ENCODE results near the gene MALRD1.
"Not testable (repeated sequence)": the region's sequence is repeated elsewhere in the genome, so short reads cannot be mapped to it uniquely, and the experiment has no call there.

MALRD1 gene

DNA sequence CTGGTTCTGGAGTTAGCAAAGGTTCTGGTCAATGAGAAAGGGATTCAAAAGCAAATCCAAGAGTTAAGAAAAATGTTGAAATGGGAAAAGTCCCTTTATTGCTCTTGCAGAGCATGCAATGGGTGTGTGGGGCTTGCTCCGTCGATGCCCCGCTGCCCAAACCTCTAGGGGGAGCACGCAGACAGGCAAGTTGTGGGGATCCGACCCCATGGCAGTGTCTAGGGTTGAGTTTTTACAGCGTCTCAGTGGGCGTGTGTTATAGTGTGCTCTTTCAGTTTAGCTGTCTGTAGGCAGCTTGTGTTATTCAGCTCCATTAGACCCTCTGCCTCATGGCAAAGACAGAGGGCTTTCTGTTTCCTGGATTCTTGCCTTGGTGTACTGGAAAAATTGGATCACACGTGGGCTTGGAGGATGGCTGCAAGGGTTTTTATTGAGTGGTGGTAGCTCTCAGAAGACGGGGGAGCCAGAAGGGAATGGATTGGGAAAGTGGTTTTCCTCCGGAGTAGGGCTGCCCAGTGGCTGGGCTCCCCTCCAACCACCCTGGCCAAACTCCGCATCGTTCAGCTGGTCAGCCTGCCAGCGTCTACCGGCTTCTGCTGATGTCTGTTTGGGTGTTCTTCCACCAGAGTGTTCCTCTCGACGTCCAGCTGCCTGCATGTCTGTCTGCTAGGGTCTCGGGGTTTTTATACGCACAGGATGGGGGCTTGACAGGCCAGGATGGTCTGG lies 665.4 kb downstream of the MALRD1 start:
- no peak for DNase-seq (ENCODE audit: low spot score)

DNA sequence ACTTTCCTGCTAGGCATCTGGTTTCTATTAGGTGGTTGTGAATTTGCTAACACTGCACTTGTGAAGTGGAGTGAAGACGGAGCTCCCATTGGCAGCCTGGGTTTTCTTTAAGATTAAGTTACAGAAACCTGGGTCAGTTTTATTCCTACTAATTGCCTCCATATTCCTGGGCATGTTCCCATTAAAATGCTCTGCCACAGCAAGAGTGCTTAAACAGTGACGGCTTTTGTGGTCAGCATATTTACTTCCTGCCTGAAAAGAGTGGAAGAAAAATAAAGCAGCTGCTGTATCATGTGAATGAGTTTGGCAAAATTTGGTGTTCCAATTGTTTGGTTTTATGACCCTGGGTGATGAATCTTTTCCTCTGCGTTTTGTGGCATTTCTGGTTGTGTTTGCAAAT lies 670.7 kb downstream of the MALRD1 start:
- no peak for DNase-seq (ENCODE audit: low spot score)

DNA sequence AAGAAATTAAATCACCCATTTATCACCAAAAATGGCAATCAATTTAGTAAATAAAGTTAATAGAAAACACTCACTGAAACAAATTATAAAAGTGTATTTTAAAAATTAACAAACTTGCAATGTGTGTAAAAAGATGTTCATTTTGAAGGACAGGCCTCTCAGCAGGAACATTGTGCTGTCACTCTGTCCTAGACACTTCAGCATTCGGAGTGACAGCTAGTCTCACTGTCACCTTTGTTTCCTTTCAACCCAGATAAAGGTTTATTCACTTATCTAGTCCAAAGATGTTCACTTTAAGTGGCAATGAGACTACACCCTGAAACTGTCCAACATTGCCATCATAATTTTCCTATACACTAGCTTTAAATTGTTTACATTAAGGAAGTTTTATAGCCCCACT lies 675.7 kb downstream of the MALRD1 start:
- no peak for DNase-seq (ENCODE audit: low spot score)

DNA sequence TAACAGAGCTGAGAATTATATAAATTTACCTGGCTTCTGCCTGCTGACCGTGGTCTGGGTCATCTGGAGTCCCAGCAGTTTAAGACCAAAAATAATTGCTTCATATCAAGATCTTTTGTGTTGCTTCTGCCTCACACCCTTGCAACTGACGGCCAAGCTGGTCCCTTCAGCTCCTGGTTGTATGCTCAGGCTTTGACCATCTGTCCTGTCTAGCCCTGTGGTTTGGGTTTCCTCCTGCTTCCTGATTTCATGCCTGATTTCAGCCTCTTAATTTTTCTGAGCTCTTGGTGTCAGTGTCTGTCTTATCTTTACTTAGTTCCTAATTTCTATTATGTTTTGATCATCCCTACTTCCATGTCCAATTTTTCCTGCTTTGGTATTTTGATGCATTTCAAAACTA lies 679.8 kb downstream of the MALRD1 start:
- no peak for DNase-seq (ENCODE audit: low spot score)

DNA sequence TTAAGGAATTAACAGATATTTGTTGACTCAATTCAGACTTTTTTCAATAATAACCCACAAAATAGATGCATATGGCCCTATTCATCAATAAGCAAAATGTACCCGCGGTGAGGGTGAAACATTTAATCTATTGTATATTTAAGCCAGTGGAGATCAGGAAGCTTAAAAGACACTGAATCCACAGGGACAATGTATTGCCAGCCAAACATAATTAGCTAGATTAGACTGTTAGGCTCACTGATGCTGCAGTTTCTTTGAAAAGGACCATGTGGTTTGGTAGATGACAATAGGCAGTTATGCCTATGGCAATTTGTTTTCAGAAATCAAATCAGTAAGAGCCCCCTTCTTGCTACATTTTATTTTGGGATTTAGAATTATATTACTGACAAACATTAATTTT lies 680.4 kb downstream of the MALRD1 start:
- no peak for DNase-seq (ENCODE audit: low spot score)

DNA sequence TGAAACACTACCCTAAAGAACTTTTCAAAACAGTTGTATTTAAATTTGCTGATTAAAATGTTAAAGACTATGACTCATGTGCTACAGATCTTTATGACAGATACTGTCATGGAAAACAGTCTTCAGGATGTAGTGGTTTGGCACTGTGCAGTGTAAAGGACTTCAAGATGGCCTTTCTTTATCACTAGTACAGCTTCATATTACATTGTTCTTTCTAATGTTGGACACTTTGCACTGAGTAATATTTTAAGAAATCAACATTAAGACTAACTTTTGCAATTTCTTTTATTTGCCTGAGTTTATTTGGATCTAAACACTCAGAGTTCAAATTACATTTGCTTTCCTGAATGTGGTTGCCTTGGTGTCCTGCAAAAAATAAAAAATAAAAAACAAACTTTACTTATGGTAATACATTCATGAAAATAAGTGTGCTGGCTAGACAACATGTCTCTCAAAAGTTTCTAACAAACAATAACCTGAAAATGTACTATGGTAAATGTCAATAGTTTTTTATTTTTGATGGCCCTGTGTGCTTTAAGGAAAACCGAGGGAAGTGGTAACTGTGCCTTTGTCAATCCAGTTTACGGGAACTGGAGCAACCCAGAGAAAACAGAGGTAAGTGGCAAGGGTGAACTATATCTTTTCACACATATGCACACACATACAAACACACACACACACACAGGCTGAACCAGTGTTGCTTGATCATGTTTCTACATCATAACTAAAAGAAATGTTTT lies 681.7 kb downstream of the MALRD1 start:
- no peak for DNase-seq (ENCODE audit: low spot score)

DNA sequence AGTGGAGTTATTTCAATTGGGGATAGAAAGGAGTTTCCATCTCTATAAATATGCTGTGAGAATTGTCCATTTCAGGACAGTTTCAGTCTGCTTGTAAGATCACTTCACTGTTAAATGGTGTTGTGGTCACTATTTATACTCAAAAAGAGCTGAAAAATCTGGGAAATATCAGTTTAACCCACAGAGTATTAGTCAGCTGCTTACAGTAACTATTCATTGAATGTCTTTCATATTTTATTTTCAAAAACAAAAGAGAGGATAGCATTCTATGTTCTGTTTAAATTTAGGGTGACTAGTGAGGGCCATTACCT lies 682.3 kb downstream of the MALRD1 start:
- DNase-seq (ENCODE audit: low spot score) = no peak

DNA sequence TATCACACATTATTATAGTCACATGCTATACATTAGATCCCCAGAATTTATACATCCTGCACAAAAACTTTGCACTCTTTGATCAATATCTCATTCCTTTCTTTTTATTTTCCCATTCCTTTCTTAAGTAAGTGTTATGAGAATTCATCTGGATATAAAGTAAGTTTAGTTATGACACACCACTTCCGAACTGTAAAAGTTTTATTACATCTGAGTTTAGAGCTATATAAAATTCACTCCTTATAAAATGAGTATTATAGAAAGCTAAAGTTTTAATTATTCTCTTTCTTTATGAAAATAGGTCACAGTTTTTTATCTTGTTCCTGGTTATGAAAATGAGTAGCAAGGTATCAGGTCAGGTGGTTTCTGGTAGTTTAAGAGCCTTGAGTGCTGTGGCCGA lies 683.0 kb downstream of the MALRD1 start:
- no peak for DNase-seq (ENCODE audit: low spot score)

DNA sequence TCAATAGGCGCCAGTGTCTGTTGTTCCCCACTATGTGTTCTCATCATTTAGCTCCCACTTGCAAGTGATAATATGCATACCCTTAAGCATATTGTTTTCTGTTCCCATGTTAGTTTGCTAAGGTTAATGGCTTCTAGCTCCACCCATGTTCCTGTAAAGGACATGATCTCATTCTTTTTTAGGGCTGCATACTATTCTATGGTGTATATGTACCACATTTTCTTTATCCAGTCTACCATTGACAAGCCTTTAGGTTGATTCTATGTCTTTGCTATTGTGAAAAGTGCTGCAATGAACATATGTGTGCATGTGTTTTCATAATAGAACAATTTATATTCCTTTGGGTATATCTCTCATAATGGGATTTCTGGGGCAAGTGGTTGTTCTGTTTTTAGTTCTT lies 689.8 kb downstream of the MALRD1 start:
- no peak for DNase-seq (ENCODE audit: low spot score)

DNA sequence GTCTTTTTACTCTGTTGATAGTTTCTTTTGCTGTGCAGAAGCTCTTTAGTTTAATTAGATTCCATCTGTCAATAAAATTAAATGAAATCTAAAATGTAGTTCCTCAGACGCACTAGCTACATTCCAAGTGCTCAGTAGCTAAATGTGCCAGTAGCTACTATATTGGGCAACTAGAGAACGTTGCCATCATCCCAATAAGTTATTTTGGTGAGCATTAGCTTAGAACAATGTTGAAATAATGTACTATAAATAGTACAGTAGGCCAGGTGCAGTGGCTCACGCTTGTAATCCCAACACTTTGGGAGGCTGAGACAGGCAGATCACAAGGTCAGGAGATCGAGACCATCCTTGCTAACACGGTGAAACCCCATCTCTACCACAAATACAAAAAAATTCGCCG lies 690.6 kb downstream of the MALRD1 start:
- DNase-seq (ENCODE audit: low spot score) = not testable (repeated sequence)

DNA sequence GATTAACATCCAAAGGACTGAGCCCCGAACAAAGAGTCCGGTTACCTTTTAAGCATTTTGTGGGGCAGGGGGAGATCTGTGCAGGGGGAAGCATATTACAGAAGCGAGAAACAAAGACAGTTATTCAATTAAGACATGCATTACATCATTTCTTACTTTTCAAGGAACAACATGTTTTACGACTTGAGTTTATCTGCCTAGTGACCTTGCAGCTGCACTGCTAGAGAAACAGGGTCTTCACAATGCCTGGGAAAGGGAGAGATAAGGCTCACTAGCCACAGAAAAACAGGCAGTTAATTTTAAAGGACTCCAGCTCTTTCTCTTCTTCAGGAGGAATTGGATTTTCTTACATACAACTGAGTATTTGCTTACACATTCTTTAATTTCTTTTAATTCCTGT lies 693.5 kb downstream of the MALRD1 start:
- not testable (repeated sequence) for DNase-seq (ENCODE audit: low spot score)

DNA sequence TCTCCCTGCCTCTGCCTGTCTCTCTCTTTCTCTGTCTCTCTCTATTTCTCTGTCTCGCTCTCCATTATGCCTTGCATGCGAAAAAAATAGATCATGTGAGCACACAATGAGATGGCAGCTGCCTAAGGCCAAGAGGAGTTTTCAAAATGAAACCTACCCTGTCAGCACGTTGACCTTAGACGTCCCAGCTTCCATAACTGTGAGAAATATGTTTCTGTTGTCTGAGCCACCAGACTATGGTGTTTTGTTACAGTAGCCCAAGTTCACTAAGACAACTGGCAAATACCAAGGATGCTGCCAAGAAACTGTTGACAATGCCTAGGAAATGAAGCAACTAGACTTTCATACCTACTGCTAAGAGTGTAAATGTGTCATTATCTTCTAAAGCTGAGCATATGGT lies 697.1 kb downstream of the MALRD1 start:
- DNase-seq (ENCODE audit: low spot score) = no peak

DNA sequence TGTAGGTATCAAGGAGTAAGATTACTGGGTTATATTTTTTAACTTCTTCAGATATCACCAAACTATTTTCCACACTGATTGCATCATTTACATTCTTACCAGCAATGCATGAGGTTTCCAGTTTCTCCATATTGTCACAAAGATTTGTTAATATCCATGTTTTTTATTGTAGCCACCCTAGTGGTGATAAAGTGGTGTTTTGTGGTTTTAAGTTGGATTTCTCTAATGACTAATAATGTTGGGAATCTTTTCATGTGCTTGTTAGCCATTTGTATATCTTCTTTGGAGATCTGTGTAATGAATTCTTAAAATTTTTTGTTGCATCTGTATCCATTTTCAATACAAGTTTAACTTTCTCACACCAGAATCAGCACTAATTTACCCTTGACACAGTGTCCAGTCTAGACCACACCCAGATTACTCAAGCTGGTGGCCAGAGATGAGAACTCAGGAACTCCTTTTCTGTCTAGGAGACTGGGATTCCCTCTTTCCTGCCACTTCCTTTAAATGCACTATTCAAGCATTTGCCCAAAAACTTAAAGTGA lies 700.7 kb downstream of the MALRD1 start:
- DNase-seq (ENCODE audit: low spot score) = no peak

DNA sequence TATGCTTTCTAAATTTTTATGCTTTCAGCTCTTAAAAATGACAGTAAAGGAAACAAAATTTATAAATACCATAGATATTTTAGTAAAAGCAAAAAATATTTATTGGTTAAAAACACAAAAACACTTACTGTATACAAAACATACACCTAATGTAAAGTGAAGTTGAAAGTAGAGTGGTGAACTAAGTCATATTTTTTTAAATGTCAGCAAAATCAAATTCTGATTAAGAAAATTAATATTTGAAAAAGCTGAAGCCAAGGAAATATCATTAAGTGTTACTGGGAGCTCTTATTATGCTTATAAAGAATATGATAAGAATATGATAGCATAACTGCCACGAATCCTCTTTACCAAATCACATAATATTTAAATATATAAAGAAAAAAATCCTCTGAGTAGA lies 702.4 kb downstream of the MALRD1 start:
- DNase-seq (ENCODE audit: low spot score) = no peak

DNA sequence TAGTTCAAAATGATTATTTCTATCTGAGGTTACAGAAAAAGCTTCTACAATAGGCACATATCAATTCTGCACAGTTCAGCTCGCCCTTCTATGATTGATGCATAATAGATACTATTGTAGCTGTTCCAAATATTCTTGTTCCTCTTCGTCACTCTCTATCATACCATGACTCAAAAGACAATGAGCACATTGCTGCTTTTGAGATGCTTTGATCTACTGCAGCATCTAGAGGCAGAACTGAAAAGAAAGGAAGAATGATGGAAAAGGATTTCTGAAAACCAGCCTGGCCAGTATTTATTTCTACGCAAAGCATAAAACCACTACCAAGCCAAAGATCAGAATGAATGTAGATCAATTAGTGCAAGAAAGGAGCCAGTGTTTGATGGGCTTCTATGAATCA lies 708.3 kb downstream of the MALRD1 start:
- DNase-seq (ENCODE audit: low spot score) = no peak

DNA sequence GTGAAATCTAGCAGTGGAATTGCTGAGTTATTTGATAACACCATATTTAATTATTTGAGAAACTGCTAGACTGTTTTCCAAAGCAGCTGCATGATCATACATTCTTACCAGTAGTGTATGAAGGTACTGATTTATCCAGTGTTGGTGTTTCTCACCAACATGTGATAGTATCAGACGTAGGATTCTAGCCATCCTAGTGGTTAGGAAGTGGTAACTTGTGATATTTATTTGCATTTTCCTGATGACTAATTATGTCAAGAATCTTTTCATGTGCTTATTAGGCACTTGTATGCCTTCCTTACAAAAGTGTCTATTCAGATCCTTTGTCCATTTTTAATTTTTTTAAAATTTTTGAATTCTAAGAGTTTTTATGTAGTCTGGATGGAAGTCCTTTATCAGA lies 713.4 kb downstream of the MALRD1 start:
- DNase-seq (ENCODE audit: low spot score) = peak; percentile 22

DNA sequence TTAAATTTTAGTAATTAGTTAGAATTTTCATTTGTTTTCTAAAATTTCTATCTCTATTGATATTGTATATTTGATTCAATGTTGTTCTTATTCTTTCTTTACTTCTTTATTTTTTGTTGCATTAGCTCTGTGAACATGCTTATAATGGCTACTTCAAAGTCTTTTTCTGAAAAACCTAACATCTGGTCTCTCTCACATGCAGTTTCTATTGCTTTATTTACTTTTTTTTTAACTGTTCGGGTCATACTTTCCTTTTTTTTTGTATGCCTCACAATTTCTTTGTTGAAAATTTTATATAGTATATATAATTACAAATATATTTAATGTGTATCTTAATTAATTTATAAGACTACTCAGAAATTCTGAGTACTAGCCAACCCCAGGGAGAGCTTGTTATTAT lies 715.5 kb downstream of the MALRD1 start:
- no peak for DNase-seq (ENCODE audit: low spot score)

DNA sequence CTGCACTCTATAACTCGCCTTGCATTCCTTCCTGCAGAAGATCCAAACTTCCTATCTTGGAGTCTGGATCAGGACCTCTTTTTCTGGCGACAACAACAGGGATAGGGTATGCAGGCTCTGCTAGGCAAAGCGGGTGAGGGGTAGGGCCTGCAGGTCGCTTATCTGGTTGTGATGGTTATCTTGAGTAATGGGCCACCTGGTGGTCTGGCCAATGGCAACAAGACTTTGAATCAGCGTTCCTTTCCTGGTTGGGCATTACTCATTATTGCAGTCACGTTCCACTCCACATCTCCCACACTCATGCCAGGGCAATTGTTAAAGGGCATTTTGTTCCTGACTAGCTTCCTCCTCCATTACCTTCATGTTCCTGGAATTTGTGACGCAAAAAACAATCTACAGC lies 719.3 kb downstream of the MALRD1 start:
- no peak for DNase-seq (ENCODE audit: low spot score)

DNA sequence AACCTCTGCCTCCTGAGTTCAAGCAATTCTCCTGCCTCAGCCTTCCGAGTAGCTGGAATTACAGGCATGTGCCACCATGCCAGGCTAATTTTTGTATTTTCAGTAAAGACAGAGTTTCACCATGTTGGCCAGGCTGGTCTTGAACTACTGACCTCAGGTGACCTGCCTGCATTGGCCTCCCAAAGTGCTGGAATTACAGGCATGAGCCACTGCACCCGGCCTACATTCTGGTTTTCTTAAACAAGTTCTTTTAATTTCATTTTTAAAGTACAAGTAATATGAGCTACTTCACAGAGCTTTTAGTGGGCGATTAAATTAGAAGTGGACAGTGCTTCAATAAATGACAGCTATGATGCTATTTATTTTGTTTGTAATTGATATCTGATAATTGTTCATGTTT lies 721.2 kb downstream of the MALRD1 start:
- DNase-seq (ENCODE audit: low spot score) = not testable (repeated sequence)

DNA sequence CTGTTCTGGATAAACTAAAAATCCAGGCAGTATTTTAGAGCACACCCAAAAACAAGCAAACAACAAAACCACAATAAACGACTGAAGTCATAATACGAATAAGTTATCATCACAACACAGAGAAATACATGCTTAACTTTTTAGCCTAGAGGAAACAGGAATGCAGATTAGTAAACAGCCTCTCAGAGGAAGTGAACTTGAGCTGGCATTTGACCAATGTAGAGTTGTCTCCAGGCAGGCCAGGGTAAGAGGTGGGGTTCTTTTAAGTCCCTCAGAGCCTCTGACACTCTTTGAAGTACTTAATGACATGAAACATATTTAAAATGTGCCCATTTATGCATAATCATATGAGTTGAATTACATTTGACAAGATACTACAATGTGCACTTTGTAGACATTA lies 724.4 kb downstream of the MALRD1 start:
- DNase-seq (ENCODE audit: low spot score) = no peak

DNA sequence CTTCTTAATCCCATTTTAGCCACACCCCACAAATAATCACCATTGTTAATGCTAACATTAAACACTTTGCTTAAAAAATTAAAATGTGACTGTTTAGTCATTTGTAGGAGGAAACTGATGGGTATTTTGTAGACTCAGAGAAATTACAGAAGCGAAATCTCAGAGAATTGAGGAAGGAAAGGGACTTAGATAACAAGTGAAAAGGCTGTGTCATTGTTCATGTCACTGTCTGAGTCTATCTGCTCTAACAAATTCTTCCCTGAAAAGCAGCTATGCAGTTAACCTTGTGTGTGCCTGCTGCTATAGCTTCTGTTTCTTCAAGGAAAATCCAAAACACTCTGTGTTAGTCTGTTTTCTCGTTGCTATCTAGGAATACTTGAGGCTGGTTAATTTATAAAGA lies 726.7 kb downstream of the MALRD1 start:
- no peak for DNase-seq (ENCODE audit: low spot score)

DNA sequence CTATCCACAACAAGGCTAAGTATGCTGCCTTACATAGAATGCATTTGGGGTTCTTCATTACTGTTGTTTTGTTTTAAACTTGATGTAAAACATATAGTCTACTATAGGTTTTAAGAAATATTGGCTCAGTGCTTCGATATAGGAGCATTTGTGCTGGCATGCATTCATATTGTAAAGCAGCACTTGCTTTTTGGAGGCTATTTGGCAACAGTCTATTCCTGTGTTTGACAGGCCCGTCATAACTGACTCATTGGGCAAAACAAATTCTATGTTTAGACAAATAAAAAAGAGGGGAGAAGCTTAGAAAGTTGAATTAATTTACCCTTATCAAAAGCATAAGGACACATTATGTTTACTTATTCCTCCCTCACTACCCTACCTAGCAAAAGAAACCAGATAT lies 729.2 kb downstream of the MALRD1 start:
- no peak for DNase-seq (ENCODE audit: low spot score)

DNA sequence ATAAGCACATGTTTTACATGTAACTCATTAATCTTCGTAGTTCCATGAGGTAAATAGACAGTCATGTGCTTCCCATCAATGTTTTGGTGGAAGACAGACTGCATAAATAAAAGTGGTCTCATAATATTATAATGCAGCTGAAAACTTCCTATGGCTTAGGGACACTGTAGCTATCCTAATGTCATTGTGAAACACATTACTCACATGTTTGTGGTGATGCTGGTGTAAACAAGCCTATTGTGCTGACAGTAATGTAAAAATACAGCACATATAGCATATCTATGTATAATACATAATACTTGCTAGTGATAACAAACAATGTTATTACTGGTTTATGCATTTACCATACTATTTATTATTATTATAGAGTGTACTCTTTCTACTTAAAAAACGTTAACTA lies 730.4 kb downstream of the MALRD1 start:
- DNase-seq (ENCODE audit: low spot score) = no peak

Measured in RKO (cell line).